NCI-H345 (cell line): Measurements from ENCODE around the gene CLN5.

Experiments
- DNase-seq: peaks from one replicate; lab custom pipeline; 2025; lab: John Stamatoyannopoulos, UW

CLN5 gene

DNA sequence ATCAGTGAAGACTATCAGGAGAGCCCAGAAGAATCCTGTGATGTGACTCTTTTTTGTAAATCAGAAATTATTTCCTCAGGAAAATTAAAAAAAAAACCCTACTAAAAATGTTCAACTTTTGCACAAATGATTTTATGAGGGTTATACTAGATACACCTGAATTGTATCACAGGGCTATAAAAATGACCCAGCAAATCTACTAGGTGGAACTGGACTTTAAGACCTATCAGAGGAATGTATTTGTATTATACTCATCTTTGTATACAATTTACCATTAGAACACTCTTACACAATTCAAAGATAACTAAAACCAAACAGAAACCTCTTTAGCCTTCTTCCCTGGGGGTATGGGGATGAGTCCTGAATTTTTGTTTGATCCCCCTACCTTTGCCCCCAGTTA lies 27.9 kb downstream of the CLN5 start:
- no peak for DNase-seq

DNA sequence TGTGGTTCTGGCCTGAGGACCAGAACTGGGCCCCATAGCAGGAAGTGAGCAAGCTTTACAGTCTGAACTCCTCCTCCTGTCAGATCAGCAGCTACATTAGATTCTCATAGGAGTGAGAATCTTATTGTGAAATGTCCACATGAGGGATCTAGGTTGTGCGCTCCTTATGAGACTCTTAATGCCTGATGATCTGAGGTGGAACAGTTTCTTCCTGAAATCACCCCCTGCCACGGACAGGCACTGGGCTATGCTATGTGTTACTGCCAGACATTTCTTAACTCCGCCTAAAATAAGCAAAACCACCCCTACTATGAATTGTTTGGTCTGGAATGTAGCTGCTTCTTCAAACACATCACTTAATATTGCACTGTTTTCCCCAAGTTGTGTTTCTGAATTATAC lies 30.5 kb downstream of the CLN5 start:
- no peak for DNase-seq

DNA sequence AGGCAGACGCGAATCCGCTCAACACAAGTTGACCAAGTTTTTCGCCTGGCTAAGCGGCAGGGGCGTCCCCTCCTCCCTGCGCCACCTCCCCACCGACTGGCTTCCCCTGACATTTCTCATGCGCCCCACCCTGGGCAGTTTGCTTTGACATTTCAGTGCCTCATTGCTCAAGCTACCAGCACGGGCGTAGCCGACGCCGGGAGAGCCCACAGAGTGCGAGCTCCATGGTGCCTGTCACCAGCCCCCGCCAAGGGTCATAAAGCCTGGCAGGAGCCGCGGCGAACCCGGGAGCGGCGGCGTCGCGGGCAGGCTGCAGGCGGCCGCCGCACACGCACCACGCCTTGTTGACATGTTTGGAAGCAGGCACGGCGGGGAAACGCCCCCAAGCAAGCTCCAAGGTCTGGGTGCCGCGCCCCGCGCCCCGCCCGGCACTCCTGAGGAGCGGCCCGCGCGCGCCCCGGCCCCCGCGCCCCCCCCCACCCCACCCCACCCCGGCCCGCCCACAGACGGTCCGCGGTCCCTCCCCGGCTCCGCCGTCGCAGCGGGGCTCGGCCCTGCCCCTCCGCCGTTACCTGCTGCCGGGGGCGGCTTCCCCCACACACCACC lies 34.5 kb downstream of the CLN5 start:
- peak; percentile 80 for DNase-seq

- peak; percentile 86 for DNase-seq
These were observed 35.2 kb downstream of the CLN5 start, which contains the start of gene FBXL3 for GRCh38 chr13:77026861-77027621. Gene FBXL3 (minus strand): TSS chr13:77027159. CDS start chr13:77021860, 5,299 bp downstream.

DNA sequence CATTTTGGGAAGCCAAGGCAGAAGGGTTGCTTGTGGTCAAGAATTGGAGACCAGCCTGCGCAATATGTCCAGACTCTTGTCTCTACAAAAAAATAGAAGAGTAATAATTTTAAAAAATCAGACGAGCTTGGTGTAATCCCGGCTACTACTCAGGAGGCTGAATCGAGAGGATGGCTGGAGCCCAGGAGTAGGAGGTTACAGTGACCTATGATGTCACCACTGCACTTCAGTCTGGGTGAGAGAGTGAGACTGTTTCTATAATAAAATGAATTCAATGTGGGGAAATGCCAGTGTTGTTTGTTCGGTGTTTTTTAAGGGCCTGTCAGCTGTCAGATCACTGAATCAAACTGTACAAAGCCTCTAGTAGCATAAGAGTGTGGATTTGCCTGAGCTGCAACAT lies 36.3 kb downstream of the CLN5 start:
- peak; percentile 76 for DNase-seq

- DNase-seq: no peak
These were observed 37.6 kb downstream of the CLN5 start for GRCh38 chr13:77029436-77029835.

DNA sequence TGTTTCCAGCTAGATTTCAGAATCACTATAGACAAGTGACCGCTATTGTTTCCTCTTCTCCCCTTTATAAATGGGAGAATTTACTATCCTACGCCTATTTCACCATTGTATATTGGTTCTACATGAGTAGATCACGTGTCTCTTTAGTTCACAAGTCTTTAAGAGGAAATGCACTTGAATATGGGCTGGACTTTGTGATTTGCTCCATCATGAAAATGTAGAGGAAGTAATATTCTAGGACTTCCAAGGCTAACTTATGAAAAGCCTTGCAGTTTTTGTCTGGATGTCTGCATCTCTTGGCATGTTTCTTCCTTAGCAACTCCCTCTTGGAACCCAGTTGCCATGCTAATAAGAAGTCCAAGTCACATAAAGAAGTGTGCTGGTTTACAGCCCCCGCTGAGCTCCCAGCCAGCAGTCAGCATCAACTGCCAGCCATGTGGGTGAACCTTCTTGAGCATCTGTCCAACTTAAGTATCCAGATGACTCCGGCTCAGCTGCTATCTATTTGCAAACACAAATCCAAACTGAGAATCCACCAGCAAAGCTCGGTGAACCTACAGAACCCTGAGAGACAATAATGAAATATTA lies 39.9 kb downstream of the CLN5 start:
- no peak for DNase-seq

- DNase-seq: no peak
These were observed 41.9 kb downstream of the CLN5 start for GRCh38 chr13:77033717-77034302.

DNA sequence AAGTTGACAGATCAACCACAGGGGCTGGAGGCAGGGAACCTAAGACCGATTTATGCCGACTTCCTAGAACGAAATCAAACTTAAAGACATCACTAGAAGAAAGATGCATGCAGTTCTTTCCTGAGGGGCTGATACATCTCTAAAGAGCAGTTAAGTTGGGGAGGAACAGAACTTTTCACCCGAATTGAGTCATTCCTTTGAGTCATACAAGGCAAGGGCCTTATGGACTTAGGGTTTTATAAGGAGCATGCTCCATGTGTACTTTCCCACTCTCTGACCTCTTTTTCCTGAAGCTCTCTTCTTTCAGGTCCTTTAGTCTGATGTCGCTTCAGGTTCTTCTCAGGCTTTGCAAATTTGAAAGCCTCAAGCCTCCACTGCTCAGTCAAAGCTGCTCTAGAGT lies 43.0 kb downstream of the CLN5 start:
- no peak for DNase-seq

DNA sequence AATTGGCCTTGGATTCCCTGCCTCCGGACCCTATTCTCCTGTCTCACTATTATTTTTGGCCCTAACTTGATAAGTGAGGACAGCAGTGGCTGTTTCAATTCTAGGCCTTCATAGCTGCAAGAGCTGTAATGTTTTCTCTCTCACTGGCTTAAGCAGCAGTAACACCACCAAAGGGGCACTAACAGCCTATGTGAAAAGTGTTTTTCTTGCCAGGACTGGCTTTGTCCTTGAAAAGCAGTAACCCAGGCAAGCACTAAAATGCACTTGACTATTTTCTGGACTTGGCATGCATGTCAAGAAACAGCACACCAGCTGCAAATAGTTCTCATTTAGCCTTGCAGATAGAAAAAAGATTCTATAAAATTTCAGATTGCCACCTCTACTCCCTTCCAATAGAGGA lies 44.4 kb downstream of the CLN5 start:
- DNase-seq: no peak

GRCh38 chr13:77038907-77039480 lies 47.1 kb downstream of the CLN5 start:
- DNase-seq: no peak

DNA sequence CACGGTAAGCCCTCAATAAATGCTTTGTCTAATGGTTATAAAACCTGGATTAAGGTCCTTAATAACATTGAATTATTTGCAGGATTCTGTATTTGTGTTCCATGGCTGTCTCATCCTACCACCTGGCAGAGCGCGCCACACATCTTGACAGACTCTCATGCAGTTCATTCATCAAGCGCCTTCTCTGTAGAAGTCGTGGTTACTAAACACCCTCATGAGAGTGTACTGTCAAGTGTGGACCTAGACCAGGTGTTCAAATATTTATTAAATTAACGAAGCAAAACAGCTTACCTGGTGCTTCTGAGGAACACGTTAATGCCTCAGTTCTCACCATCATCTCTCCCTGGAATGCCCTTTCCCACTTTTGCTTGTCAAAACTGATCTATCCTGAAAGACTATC lies 48.2 kb downstream of the CLN5 start:
- DNase-seq: peak; percentile 55

DNA sequence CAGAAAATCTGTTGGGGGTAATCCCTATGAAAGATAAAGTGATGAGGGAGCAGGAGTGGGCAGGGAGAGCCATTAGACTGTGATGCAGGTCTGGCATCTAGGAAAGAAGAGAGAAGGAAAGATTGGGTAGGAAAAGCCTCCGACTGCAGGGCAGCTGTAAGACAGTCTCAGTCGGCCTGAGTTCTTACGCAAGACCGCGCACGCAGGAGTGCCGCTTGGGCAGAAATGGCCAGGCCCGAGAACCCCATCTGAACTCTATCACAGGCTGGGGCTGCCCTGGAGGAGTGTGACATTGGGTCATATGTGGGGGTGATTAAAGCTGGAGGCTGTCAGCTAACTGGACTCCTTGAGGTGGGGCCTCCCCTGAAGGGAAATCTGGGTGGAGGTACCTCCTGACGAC lies 49.0 kb downstream of the CLN5 start:
- no peak for DNase-seq

GRCh38 chr13:77042566-77043177 lies 50.8 kb downstream of the CLN5 start:
- DNase-seq: no peak

DNA sequence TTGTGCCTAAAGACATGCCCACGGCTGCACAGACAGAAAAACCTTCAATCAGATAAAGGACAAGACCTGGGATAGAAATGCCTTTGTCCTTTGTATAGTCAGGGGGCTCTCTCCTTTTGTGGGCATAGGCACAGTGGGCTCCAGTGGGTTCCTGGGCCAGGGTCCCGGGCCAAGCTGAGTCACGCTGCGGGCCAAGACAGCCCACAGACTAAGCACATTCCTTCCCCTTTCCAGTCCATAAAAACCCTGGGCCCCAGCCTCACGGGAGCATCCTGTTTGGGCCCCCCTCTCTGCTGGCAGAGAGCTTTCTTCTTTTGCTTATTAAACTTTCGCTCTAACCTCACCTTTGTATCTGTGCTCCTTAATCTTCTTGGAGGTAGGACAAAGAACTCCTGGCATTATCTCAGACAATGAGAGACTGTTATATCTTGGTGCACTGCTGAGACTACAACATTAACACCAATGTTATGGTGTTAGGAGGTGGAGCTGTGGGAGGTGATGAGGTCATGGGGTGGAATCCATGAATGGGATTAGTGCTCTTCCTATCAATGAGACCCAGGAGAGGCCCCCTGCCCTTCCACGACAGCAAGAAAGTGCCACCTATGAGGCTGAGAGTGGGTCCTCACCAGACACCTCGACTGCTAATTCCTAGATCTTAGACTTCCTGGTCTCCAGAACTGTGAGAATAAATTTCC lies 55.9 kb downstream of the CLN5 start:
- DNase-seq: no peak

DNA sequence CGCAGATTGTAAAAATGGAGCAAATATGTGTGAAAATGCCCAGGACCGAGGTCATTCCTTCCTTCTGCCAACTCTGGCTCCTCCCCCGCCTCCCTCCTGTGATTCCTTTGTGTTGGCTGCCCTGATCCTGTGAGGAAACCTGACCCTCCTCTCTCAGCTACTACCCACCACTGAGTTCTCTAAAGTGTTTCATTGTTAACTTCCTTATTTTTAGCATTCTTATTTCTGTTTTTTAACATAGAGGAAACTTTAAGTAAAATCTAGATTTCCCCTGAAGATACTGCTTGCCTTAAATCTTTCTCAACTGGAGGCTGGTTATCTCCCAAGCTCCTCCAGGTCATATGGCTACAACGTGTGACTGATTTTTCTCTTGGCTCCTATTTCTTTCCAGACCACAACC lies 56.8 kb downstream of the CLN5 start:
- no peak for DNase-seq

- no peak for DNase-seq
These were observed 61.3 kb downstream of the CLN5 start for GRCh38 chr13:77053192-77053591.
